HG03196 (cell line): ENCODE measurements around the gene DLL1.
"Not testable (repeated sequence)": the region's sequence is repeated elsewhere in the genome, so short reads cannot be mapped to it uniquely, and the experiment has no call there.

Experiments used
- ATAC-seq: cut with Tn5 transposase; IDR thresholded peaks from one replicate; pipeline ENCODE4 v1.9.1; 2021; ENCODE audit not compliant: unreplicated experiment

Gene DLL1

GRCh38 chr6:170290296-170291128 lies at the start of gene DLL1:
DLL1 (minus strand) TSS chr6:170291078; CDS start chr6:170290139, 939 bp downstream.
- ATAC-seq: no peak

- ATAC-seq: not testable (repeated sequence)
Observed at GRCh38 chr6:170335199-170335598, 44.3 kb upstream of the DLL1 start.

DNA sequence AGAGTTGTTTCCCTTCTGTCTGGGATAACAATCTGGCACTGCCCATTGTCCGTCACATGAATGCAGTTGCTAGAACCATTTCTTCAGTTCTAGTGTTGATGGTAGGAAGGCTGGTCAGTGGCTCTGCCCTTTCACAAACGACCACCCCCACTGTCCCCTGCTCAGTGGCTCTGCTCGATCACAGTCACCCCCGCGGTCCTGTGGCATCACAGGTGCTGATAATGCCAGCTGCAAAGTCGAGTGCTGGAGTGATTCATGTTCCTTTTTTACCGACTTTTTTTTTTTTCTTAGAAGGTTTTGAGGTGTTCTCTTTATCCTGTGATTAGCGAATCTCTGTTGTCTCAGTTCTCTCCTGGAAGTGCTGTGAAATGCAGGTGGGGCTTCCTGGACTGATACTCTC lies 38.4 kb upstream of the DLL1 start:
- ATAC-seq: no peak

GRCh38 chr6:170317718-170318117 lies 26.8 kb upstream of the DLL1 start:
- no peak for ATAC-seq

DNA sequence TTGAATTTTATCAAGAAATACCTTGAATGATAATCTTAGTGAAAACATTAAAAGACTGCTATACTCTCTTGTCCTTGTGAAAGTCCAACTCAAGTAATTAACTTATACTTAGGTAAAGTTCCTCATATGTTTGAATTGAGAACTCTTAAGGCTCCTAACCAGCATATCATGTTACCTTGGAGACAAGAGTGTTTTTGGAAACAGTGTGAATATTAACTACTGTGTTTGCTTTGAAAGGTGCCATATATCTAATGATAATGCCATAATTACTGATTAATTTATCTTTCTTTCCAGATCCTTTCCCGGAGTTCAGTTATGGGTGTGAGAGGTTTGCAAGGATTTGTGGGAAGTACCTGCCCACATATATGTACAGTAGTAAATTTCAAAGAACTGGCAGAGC lies 26.2 kb upstream of the DLL1 start:
- ATAC-seq: no peak

GRCh38 chr6:170316071-170316470 lies 25.2 kb upstream of the DLL1 start:
- no peak for ATAC-seq

DNA sequence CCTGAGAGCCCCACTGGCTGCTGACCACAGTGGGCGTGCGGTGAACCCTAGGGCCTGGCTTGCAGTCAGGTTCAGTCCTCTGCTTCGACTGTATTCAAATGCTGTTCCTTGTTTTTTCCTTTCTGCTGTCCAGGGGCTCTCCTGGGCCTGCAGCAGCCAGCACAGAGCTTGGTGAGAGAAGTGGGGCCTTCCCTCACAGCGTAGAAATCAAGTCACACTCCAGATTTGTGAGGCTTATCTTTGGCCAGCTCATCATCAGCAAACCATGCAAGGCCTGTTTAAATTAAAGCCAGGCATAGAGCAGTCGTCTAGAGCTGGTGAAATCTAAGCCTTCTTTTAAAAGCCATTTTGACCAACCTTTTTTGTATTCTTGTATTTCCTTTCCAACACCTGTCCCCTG lies 24.1 kb upstream of the DLL1 start:
- ATAC-seq: no peak

- no peak for ATAC-seq
Observed at GRCh38 chr6:170313716-170314295, 22.9 kb upstream of the DLL1 start.

- ATAC-seq: no peak
Observed at GRCh38 chr6:170312876-170313275, 22.0 kb upstream of the DLL1 start.

DNA sequence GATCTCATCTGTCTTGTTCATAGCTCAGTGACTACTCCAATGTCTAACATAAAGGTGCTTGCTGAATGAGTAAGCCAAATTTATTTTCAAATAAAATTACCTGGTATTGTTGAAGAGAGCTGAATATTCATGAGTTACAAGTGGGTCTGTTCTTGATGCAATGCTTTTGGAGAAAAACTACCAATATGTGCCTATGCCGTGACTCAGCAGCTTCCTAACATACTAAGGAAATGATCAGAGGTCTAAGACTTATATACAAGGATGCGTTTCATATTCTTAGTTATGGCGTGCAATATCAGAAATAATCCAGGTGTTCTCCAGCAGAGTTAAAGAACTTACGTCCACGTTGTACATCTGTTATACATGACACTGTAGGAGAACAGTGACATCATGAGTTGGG lies 20.8 kb upstream of the DLL1 start:
- ATAC-seq: no peak

GRCh38 chr6:170308761-170309160 lies 17.9 kb upstream of the DLL1 start:
- no peak for ATAC-seq

DNA sequence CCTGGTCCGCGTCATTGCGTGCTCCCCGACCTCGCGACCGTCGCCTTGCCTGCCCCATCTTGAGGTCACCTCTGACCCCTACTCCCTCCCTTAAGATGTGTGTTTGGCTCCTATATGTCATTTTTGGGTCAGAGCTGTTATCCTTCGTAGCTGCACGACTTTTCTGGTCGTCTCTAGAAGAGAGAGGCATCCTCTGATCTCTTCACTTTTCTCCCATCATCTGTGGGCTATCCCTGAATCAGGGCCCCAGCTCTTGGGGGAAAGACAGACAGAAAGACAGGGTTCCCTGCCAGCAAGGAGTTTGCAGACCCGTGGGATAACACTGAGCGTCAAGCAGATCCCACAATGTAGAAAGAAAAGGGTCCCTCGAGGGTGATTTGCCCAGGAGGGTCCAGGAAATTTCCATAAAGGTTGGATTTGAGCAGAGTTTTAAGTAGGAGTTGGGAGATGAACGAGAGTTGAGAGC lies 16.2 kb upstream of the DLL1 start:
- ATAC-seq: no peak

DNA sequence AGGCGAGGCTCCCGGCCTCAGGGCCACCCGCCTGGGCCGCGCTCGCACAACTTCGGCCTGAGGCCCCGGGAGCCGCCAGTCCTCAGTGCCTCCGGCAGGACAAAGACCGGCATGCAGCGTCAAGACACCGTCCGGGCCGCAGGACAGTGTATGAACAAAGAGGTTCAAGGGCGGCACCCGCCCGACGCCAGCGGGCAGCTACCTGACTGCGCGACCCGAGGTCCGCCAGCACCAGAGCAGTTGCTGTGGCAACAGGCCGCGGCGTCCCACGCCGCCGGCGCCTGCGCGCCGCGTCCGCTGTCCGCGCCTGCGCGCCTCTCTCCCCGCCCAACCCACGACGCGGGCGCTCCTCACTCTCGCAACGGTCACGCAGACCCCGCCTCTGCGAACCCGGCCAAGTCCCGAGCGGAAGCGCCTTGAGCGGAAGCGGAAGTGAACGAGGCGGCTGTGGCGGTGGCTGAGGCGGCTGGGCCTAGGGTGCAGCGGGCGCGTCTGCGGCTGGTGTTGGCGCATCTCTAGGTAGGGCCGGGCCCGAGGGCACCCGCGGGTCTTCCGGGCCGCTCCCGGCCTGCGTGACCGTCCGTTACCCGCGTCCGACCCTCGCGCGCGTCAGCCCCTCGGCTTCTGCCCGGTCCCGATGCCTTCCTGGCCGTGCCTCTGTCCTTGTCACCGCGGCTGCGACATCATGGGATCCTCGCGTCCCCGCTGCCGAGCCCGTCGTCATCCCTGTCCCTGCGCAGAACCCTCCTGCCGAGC lies 15.6 kb upstream of the DLL1 start, which contains the start of gene FAM120B:
Gene FAM120B (plus strand): TSS at position 435 of the 756 bp plus-strand sequence. CDS start 10,633 bp downstream, outside the sequence.
- ATAC-seq: peak; percentile 96

DNA sequence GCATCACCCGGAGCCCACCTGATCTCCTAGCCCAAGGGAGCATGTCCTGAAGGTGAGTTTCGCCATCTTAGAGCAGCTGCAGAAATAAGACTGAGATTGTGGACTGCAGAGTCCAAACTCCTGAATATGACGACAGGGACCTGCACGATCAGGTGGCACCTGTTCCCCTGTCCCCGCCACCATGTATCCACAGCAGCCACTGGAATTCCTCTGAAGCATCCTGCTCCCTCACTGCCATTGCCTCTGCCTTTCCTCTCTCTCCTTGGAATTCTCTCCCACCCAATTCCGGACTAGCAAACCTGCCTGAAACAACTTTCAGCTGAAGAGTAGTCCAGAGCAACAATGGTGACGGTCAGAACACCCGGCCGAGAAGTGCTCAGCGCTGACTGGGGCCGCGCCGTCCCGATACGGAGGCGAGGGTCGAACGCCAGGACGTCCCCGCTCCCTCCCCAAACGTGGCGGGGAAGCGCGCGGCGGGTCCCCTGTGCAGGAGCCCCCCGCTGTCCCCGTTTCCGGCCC lies 15.0 kb upstream of the DLL1 start:
- ATAC-seq: no peak

DNA sequence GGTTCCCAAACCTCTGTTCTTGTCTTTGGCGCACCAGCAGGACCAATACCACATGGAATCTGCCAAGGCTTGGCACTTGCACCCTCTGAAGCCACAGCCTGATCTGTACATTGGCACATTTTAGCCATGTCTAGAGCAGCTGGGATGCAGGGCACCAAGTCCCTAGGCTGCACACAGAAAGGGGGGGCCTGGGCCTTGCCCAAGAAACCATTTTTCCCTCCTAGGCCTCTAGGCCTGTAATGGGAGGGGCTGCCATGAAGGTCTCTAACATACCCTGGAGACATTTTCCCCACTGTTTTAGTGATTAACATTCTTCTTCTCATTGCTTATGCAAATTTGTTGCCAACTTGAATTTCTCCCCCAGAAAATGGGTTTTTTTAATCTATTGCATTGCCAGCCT lies 10.3 kb upstream of the DLL1 start:
- ATAC-seq: no peak

- no peak for ATAC-seq
Observed at GRCh38 chr6:170298688-170299087, 7.8 kb upstream of the DLL1 start.

DNA sequence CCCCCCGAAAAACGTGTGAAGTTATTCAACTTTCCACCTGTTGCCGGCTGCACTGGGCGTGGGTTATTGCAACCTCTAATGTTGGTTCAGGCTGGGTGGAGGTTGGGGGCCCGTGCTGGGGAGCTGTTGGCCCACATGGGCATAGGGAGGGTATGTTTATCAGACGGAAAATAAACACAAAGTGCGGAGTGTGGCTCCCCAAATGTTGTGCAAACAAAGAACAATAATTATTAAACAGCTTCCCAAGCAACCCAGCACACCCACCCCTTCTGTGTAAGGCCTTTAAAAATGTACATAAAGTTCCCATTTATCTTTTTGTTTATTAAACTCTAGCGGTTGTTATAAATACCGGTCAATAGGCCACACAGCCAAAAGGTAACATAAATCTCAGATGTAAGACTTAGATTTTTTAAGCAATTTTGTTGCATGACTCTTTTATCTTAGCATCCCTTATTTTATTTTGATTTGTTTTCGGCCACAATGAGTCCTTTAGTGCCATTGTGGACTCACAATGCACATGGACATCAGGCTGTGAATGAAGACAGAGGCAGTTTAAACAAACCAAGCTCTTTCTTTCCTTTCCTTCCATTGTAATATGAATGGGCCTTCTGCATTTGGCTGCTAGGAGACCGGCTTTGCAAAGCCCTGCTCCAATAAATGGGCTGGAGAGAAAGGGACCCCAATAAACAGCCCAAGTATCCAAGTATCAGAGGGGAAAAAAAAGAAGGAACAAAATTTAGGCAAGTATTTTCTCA lies 6.9 kb upstream of the DLL1 start:
- no peak for ATAC-seq

GRCh38 chr6:170296746-170297575 lies 6.1 kb upstream of the DLL1 start:
- no peak for ATAC-seq

DNA sequence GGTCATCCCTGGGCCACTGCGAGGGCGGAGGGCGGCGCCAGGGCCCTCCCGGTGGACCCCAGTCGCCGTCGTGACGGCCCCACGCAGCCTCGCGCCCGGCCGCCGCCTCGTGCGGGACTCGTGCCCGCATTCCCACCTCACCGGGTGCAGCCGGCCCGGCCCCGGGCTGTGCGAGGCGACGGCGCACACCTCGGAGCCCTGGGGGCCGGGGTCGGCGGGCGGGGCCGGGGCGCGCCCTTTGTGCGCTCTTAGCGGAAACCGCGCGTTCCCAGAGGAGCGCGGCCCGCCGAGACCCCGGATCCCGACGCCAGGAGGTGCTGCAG lies 5.5 kb upstream of the DLL1 start:
- no peak for ATAC-seq
